ENCODE results near the gene SLC35G3. TPM values are rescaled to one million over a fixed set of nuclear protein-coding genes. Genes with fewer than 3 reads are reported as not detected.
"Not testable (repeated sequence)": the region's sequence is repeated elsewhere in the genome, so short reads cannot be mapped to it uniquely, and the experiment has no call there.

The SLC35G3 gene
- total RNA-seq, 1 experiment from 2014 or later, result not detected

DNA sequence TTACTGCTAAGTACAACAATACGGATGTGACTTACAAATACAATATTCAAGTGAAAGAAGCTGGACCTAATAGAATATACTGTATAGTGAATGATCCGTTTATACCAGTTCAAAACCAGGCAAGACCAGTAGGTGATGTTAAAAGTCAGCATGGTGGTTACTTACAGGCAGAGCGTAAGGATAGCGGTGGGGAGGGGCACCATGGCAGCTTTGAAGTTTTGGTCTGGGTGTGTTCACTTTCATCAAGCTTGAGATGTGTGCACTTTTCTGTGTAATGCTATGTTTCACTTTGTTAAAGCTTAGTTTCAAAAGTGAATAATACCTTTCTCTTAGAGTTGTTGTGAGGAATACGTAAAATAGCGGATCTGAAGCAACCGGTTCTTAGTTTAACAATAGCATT, 16.5 kb upstream of the SLC35G3 start:
- Histone ChIP-seq H4K20me1 (ENCODE audit: insufficient read depth) (no peaks in the 10 kb centered on the region), H3K27ac (no peak overlapping the region), H3K27me3 (ENCODE audit: insufficient read depth, low read depth) (peaks cover 68% of the 10 kb centered on the region), H2AFZ (no peak overlapping the region), H3K4me2 (no peak overlapping the region), H3F3A (ENCODE audit: insufficient read depth, low read depth) (no peaks in the 10 kb centered on the region), H3K9me3 (ENCODE audit: insufficient read depth, low read depth) (no peaks in the 10 kb centered on the region), H3K79me2 (ENCODE audit: low read depth) (no peaks in the 10 kb centered on the region), H3K36me3 (ENCODE audit: low read depth) (no peaks in the 10 kb centered on the region), H3K4me1 (replicated peaks; ENCODE audit: insufficient read depth) (no peaks in the 10 kb centered on the region), H3K9me2 (ENCODE audit: insufficient read depth) (no peaks in the 10 kb centered on the region), H3K4me3 (no peak overlapping the region)
- POLR2A ChIA-PET (ENCODE audit: unreplicated experiment), result no interaction called here
- CTCF ChIA-PET, result no interaction called here
- DNase-seq, result no peak
- no TSS peak for BruUV-seq (replicated peaks)
- TF ChIP-seq CTCF (conservative IDR thresholded peaks at IDR 0.05) (no peak), EZH2 (IDR thresholded peaks at IDR 0.05; ENCODE audit: low read depth) (no peak)
- intact Hi-C loops (cut with micrococcal nuclease; ENCODE audit: unreplicated experiment), result no loop called here

DNA sequence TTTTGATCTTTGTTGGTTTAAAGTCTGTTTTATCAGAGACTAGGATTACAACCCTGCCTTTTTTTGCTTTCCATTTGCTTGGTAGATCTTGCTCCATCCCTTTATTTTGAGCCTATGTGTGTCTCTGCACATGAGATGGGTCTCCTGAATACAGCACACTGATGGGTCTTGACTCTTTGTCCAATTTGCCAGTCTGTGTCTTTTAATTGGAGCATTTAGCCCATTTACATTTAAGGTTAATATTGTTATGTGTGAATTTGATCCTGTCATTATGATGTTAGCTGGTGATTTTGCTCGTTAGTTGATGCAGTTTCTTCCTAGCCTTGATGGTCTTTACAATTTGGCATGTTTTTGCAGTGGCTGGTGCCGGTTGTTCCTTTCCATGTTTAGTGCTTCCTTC, 8.4 kb upstream of the SLC35G3 start:
- H3K4me2 ChIP-seq; H3K4me1 ChIP-seq (replicated peaks; ENCODE audit: insufficient read depth); POLR2A ChIA-PET (ENCODE audit: unreplicated experiment); CTCF ChIA-PET; H3F3A ChIP-seq (ENCODE audit: insufficient read depth, low read depth); BruUV-seq (replicated peaks); H3K9me3 ChIP-seq (ENCODE audit: insufficient read depth, low read depth); H4K20me1 ChIP-seq (ENCODE audit: insufficient read depth); H2AFZ ChIP-seq; H3K79me2 ChIP-seq (ENCODE audit: low read depth); H3K9me2 ChIP-seq (ENCODE audit: insufficient read depth); DNase-seq; H3K27ac ChIP-seq; H3K4me3 ChIP-seq; H3K36me3 ChIP-seq (ENCODE audit: low read depth); intact Hi-C loops (cut with micrococcal nuclease; ENCODE audit: unreplicated experiment): not testable (repeated sequence)
- H3K27me3 ChIP-seq (ENCODE audit: insufficient read depth, low read depth), result peaks cover 29% of the 10 kb centered on the region

DNA sequence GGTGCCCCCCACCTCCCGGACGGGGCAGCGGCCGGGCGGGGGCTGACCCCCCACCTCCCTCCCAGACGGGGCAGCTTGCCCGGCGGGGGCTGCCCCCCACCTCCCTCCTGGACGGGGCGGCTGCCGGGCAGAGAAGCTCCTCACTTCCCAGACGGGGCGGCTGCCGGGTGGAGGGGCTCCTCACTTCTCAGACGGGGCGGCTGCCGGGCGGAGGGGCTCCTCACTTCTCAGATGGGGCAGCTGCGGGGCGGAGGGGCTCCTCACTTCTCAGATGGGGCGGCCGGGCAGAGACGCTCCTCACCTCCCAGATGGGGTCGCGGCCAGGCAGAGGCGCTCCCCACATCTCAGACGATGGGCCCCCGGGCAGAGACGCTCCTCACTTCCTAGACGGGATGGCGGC, 869 bp upstream of the SLC35G3 start:
- H2AFZ ChIP-seq; POLR2A ChIA-PET (ENCODE audit: unreplicated experiment); H3F3A ChIP-seq (ENCODE audit: insufficient read depth, low read depth); H4K20me1 ChIP-seq (ENCODE audit: insufficient read depth); intact Hi-C loops (cut with micrococcal nuclease; ENCODE audit: unreplicated experiment); H3K36me3 ChIP-seq (ENCODE audit: low read depth); DNase-seq; H3K4me3 ChIP-seq; BruUV-seq (replicated peaks); H3K4me2 ChIP-seq; H3K9me3 ChIP-seq (ENCODE audit: insufficient read depth, low read depth); H3K79me2 ChIP-seq (ENCODE audit: low read depth); H3K4me1 ChIP-seq (replicated peaks; ENCODE audit: insufficient read depth); CTCF ChIA-PET; H3K9me2 ChIP-seq (ENCODE audit: insufficient read depth); H3K27ac ChIP-seq: not testable (repeated sequence)
- peaks cover 29% of the 10 kb centered on the region; the same call in 1 of the 2 replicates for H3K27me3 ChIP-seq (ENCODE audit: insufficient read depth, low read depth)

GRCh38 chr17:35192708-35193107, 1.5 kb downstream of the SLC35G3 start:
- Histone ChIP-seq H2AFZ (no peak overlapping the region), H3K27me3 (ENCODE audit: insufficient read depth, low read depth) (peaks cover 25% of the 10 kb centered on the region), H3K4me3 (no peak overlapping the region), H3K4me1 (replicated peaks; ENCODE audit: insufficient read depth) (no peaks in the 10 kb centered on the region), H3K36me3 (ENCODE audit: low read depth) (no peaks in the 10 kb centered on the region), H3K27ac (no peak overlapping the region), H3K79me2 (ENCODE audit: low read depth) (no peaks in the 10 kb centered on the region), H3K9me3 (ENCODE audit: insufficient read depth, low read depth) (no peaks in the 10 kb centered on the region), H4K20me1 (ENCODE audit: insufficient read depth) (no peaks in the 10 kb centered on the region), H3K9me2 (ENCODE audit: insufficient read depth) (no peaks in the 10 kb centered on the region), H3F3A (ENCODE audit: insufficient read depth, low read depth) (no peaks in the 10 kb centered on the region), H3K4me2 (no peak overlapping the region)
- ChIA-PET POLR2A (ENCODE audit: unreplicated experiment) (no interaction called here), CTCF (no interaction called here)
- intact Hi-C loops (cut with micrococcal nuclease; ENCODE audit: unreplicated experiment), result no loop called here
- TF ChIP-seq EZH2 (IDR thresholded peaks at IDR 0.05; ENCODE audit: low read depth) (no peak), CTCF (conservative IDR thresholded peaks at IDR 0.05) (no peak)
- no peak for DNase-seq
- no TSS peak for BruUV-seq (replicated peaks)

Measured in PC-9 (cell line).